Caco-2 (cell line): ENCODE data around the gene RAD54L. TPM values are rescaled to one million over a fixed set of nuclear protein-coding genes. Genes with fewer than 3 reads are reported as not detected.

Experiments used
- BruUV-seq: library from RNA; stranded (reverse); fragments of 400-500 nt; replicated peaks from 2 replicates; lab custom pipeline; 2021; lab: Mats Ljungman, UMichigan
- CTCF ChIA-PET: fragments of 300-600 bp; sonication (Branson Sonifier 250); formaldehyde crosslinking; loops from one replicate; lab custom pipeline; 2022; ENCODE audit warnings: antibody characterized with exemption; lab: Charles Lee
- POLR2A ChIA-PET: fragments of 300-600 bp; sonication (Branson Sonifier 250); formaldehyde crosslinking; loops from one replicate; lab custom pipeline; 2022; ENCODE audit warnings: antibody characterized with exemption; lab: Charles Lee
- DNase-seq, 2 experiments: peaks; one replicate each; pipeline versions ENCODE4 v3.0.0 to v3.0.0-alpha.2; 2020 to 2022
- H3K27me3 ChIP-seq: replicated peaks from 2 replicates; pipeline ENCODE4 v1.6.0; 2011; ENCODE audit warnings: low read length; ENCODE audit not compliant: control insufficient read depth, insufficient read depth
- H3K36me3 ChIP-seq: 2 replicates; pipeline ENCODE4 v1.5.1; 2011; ENCODE audit warnings: low read length; ENCODE audit not compliant: control insufficient read depth, insufficient read depth
- H3K4me1 ChIP-seq: fragments of 250-450 bp; sonication (Bioruptor Pico); 2 replicates; pipeline ENCODE4 v1.5.1; 2020; ENCODE audit warnings: mild to moderate bottlenecking
- H3K4me3 ChIP-seq: 2 replicates; pipeline ENCODE4 v1.5.1; 2011; ENCODE audit warnings: low read depth, mild to moderate bottlenecking, control low read depth, low read length
- H3K9me3 ChIP-seq: fragments of 250-450 bp; sonication (Bioruptor Pico); 2 replicates; pipeline ENCODE4 v1.5.1; 2020; ENCODE audit warnings: mild to moderate bottlenecking, moderate library complexity
- H3K27ac Mint-ChIP-seq: one replicate; pipeline ENCODE4 v1.8.0; 2022; ENCODE audit warnings: mixed read lengths; ENCODE audit not compliant: unreplicated experiment
- H3K27me3 Mint-ChIP-seq: one replicate; pipeline ENCODE4 v1.8.0; 2022; ENCODE audit warnings: mixed read lengths; ENCODE audit not compliant: insufficient read depth, unreplicated experiment
- H3K36me3 Mint-ChIP-seq: one replicate; pipeline ENCODE4 v1.8.0; 2022; ENCODE audit warnings: mild to moderate bottlenecking, mixed read lengths; ENCODE audit not compliant: insufficient read depth, unreplicated experiment
- H3K4me1 Mint-ChIP-seq: one replicate; pipeline ENCODE4 v1.8.0; 2022; ENCODE audit warnings: low read depth, mixed read lengths; ENCODE audit not compliant: unreplicated experiment
- H3K4me3 Mint-ChIP-seq: one replicate; pipeline ENCODE4 v1.8.0; 2022; ENCODE audit warnings: mild to moderate bottlenecking, moderate library complexity, mixed read lengths; ENCODE audit not compliant: unreplicated experiment
- H3K9me3 Mint-ChIP-seq: one replicate; pipeline ENCODE4 v1.8.0; 2022; ENCODE audit warnings: mixed read lengths; ENCODE audit not compliant: unreplicated experiment
- intact Hi-C: fragments of 100-400 bp; cut with micrococcal nuclease; formaldehyde crosslinking; loops from one replicate; pipeline ENCODE4 v1.10.0; 2022; ENCODE audit not compliant: unreplicated experiment
- total RNA-seq: library from RNA; stranded (reverse); gene quantifications from 2 replicates; pipeline ENCODE4 v1.2.3, GENCODE V29; 2022
- TF ChIP-seq, protein P1 (sequence below), 2 experiments: fragments of 200-600 bp in 1 of 2; IDR thresholded peaks; 1 replicate in 1 of 2; 2 replicates in 1 of 2; pipeline versions ENCODE4 v1.5.1 to v1.8.0; 2011 to 2022; ENCODE audit warnings: antibody characterized with exemption in 1 of 2, control low read depth in 1 of 2, inconsistent platforms in 1 of 2, low read depth in 1 of 2, low read length in 1 of 2, mild to moderate bottlenecking in 1 of 2, moderate library complexity in 1 of 2; ENCODE audit not compliant: insufficient read depth in 1 of 2, severe bottlenecking in 1 of 2, unreplicated experiment in 1 of 2

The RAD54L gene
- total RNA-seq, 1 experiment from 2014 or later, result 29.1 TPM

DNA sequence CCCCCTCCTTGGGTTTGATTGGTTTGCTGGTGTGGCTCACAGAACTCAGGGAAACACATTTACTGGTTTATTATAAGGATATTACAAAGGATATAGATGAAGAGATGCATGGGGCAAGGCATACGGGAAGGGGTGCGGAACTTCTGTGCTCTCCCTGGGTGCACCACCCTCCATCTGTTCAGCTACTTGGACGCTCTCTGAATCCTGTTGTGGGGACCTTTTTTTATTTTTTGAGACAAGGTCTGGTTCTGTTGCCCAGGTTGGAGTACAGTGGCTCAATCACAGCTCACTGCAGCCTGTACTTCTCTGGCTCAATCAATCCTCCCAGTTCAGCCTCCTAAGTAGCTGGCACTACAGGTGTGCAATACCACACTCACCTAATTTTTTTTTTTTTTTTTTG, 37.0 kb upstream of the RAD54L start:
- Mint-ChIP-seq H3K4me3 (no peak overlapping the region), H3K27ac (no peak overlapping the region), H3K27me3 (no peaks in the 10 kb centered on the region), H3K36me3 (no peaks in the 10 kb centered on the region), H3K4me1 (no peaks in the 10 kb centered on the region), H3K9me3 (no peaks in the 10 kb centered on the region)
- DNase-seq, result no peak
- no TSS peak for BruUV-seq
- no peaks in the 10 kb centered on the region for H3K36me3 ChIP-seq
- no peak overlapping the region for H3K4me3 ChIP-seq
- CTCF ChIA-PET, result no interaction called here
- no peaks in the 10 kb centered on the region for H3K27me3 ChIP-seq
- no peaks in the 10 kb centered on the region for H3K9me3 ChIP-seq
- TF ChIP-seq, protein P1, sequence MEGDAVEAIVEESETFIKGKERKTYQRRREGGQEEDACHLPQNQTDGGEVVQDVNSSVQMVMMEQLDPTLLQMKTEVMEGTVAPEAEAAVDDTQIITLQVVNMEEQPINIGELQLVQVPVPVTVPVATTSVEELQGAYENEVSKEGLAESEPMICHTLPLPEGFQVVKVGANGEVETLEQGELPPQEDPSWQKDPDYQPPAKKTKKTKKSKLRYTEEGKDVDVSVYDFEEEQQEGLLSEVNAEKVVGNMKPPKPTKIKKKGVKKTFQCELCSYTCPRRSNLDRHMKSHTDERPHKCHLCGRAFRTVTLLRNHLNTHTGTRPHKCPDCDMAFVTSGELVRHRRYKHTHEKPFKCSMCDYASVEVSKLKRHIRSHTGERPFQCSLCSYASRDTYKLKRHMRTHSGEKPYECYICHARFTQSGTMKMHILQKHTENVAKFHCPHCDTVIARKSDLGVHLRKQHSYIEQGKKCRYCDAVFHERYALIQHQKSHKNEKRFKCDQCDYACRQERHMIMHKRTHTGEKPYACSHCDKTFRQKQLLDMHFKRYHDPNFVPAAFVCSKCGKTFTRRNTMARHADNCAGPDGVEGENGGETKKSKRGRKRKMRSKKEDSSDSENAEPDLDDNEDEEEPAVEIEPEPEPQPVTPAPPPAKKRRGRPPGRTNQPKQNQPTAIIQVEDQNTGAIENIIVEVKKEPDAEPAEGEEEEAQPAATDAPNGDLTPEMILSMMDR (IDR thresholded peaks at IDR 0.05; ENCODE audit: insufficient read depth in 1 of 2, low read depth in 1 of 2, low read length in 1 of 2, severe bottlenecking in 1 of 2, unreplicated experiment in 1 of 2), result no peak
- H3K4me1 ChIP-seq, result no peaks in the 10 kb centered on the region
- POLR2A ChIA-PET, result no interaction called here
- intact Hi-C loops, result no loop called here

DNA sequence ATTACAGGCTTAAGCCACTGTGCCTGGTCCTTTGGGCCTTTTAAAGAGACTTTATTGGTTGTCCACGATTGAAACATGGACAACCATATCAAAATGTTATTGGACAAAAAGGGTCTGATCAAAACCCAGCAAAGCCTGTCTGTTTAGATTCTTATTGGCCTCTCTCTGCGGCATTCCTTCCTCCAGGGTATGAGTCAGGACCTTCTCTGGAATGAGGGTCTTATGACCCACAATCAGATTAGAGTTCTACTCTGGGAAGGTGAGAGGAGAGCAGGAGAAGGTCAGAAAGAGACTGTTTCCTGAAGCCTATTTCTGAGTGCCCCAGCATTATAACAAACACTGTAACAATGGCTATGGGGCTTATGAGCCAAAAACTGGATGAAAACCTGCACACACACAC, 36.5 kb upstream of the RAD54L start:
- DNase-seq, result no peak
- TF ChIP-seq, protein P1 (IDR thresholded peaks at IDR 0.05; ENCODE audit: insufficient read depth in 1 of 2, low read depth in 1 of 2, low read length in 1 of 2, severe bottlenecking in 1 of 2, unreplicated experiment in 1 of 2), result no peak
- BruUV-seq, result no TSS peak
- H3K27me3 Mint-ChIP-seq, result no peaks in the 10 kb centered on the region
- H3K4me3 ChIP-seq, result no peak overlapping the region
- CTCF ChIA-PET, result no interaction called here
- H3K4me1 ChIP-seq, result no peaks in the 10 kb centered on the region
- POLR2A ChIA-PET, result no interaction called here
- H3K27ac Mint-ChIP-seq, result no peak overlapping the region
- H3K36me3 ChIP-seq, result no peaks in the 10 kb centered on the region
- H3K27me3 ChIP-seq, result no peaks in the 10 kb centered on the region
- no peaks in the 10 kb centered on the region for H3K36me3 Mint-ChIP-seq
- intact Hi-C loops, result no loop called here
- no peaks in the 10 kb centered on the region for H3K9me3 ChIP-seq
- H3K9me3 Mint-ChIP-seq, result no peaks in the 10 kb centered on the region
- H3K4me1 Mint-ChIP-seq, result no peaks in the 10 kb centered on the region
- H3K4me3 Mint-ChIP-seq, result no peak overlapping the region

DNA sequence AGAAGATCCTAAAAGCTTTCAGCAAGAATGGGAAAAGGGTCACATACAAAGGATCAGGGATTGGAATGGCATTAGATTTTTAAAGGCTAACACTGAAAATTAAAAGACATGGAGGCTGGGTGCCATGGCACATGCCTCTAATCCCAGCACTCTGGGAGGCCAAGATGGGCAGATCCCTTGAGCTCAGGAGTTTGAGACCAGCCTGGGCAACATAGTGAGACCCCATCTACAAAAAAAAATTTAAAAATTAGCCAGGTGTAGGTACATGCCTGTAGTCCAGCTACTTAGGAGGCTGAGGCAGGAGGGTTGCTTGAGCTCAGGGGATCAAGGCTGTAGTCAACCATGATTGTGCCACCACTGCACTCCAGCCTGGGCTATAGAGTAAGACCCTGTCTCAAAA, 32.1 kb upstream of the RAD54L start:
- DNase-seq, result no peak
- Histone ChIP-seq H3K4me1 (no peaks in the 10 kb centered on the region), H3K27me3 (no peaks in the 10 kb centered on the region), H3K36me3 (no peaks in the 10 kb centered on the region), H3K4me3 (no peak overlapping the region), H3K9me3 (no peaks in the 10 kb centered on the region)
- intact Hi-C loops, result no loop called here
- POLR2A ChIA-PET, result no interaction called here
- Mint-ChIP-seq H3K27me3 (no peaks in the 10 kb centered on the region), H3K9me3 (no peaks in the 10 kb centered on the region), H3K4me3 (no peak overlapping the region), H3K4me1 (no peaks in the 10 kb centered on the region), H3K36me3 (no peaks in the 10 kb centered on the region), H3K27ac (no peak overlapping the region)
- no TSS peak for BruUV-seq
- TF ChIP-seq, protein P1 (IDR thresholded peaks at IDR 0.05; ENCODE audit: insufficient read depth in 1 of 2, low read depth in 1 of 2, low read length in 1 of 2, severe bottlenecking in 1 of 2, unreplicated experiment in 1 of 2), result no peak
- CTCF ChIA-PET, result no interaction called here
